ENCODE data around the gene PIK3AP1.

DNA sequence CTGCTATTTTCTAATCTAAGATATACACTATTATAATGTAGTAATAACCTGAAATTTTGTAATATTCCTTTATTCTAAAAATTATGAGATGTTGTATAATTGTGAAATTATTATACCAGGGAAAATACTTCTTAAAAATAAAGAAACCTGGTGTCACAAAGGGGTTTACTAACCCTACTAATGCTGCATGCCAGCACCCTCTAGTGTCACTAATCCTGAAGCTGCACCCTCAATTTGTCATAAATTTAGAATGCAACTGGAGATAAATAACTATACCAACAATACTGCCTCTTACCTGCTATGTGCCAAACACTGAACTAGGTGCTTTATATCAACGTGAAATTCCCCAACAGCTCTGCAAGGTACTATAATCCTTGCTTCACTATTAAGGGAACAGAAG lies 164.3 kb downstream of the PIK3AP1 start:
- TF ChIP-seq, protein P1, sequence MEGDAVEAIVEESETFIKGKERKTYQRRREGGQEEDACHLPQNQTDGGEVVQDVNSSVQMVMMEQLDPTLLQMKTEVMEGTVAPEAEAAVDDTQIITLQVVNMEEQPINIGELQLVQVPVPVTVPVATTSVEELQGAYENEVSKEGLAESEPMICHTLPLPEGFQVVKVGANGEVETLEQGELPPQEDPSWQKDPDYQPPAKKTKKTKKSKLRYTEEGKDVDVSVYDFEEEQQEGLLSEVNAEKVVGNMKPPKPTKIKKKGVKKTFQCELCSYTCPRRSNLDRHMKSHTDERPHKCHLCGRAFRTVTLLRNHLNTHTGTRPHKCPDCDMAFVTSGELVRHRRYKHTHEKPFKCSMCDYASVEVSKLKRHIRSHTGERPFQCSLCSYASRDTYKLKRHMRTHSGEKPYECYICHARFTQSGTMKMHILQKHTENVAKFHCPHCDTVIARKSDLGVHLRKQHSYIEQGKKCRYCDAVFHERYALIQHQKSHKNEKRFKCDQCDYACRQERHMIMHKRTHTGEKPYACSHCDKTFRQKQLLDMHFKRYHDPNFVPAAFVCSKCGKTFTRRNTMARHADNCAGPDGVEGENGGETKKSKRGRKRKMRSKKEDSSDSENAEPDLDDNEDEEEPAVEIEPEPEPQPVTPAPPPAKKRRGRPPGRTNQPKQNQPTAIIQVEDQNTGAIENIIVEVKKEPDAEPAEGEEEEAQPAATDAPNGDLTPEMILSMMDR (IDR thresholded peaks at IDR 0.05; ENCODE audit: low read length) = peak; percentile 31
- TF ChIP-seq EZH2 (IDR thresholded peaks at IDR 0.05; ENCODE audit: borderline replicate concordance, low read length) = no peak
